GM23338 (cell line): ENCODE data around the gene ERMN. TPM values are rescaled to one million over a fixed set of nuclear protein-coding genes. Genes with fewer than 3 reads are reported as not detected.

Experiments used
- ATAC-seq: fragments of 200-7000 bp; cut with Tn5 transposase; 3 replicates; pipeline ENCODE4 v1.9.1; 2020
- DNase-seq: peaks from one replicate; pipeline ENCODE4 v3.0.0-alpha.2; 2015; ENCODE audit warnings: low spot score
- H2AFZ ChIP-seq: fragments of 200-600 bp; sonication (generic); 2 replicates; pipeline ENCODE4 v1.8.0; 2016; ENCODE audit warnings: antibody characterized with exemption, mild to moderate bottlenecking, moderate library complexity
- H3F3A ChIP-seq: fragments of 200-600 bp; sonication (generic); replicated peaks from 2 replicates; pipeline ENCODE4 v1.8.0; 2017; ENCODE audit warnings: antibody characterized with exemption, mixed run types, low read depth
- H3K27ac ChIP-seq: fragments of 200-600 bp; sonication (generic); 2 replicates; pipeline ENCODE4 v1.6.1; 2016; ENCODE audit warnings: low read depth
- H3K27me3 ChIP-seq: fragments of 200-600 bp; sonication (generic); 2 replicates; pipeline ENCODE4 v1.8.0; 2016; ENCODE audit warnings: mild to moderate bottlenecking, mixed run types, moderate library complexity; ENCODE audit not compliant: insufficient read depth
- H3K36me3 ChIP-seq: fragments of 200-600 bp; sonication (generic); 2 replicates; pipeline ENCODE4 v1.8.0; 2016; ENCODE audit warnings: mild to moderate bottlenecking; ENCODE audit not compliant: insufficient read depth
- H3K4me1 ChIP-seq: fragments of 200-600 bp; sonication (generic); 2 replicates; pipeline ENCODE4 v1.8.0; 2016; ENCODE audit warnings: mild to moderate bottlenecking, moderate library complexity; ENCODE audit not compliant: insufficient read depth
- H3K4me2 ChIP-seq: fragments of 200-600 bp; sonication (generic); 2 replicates; pipeline ENCODE4 v1.7.1; 2017; ENCODE audit warnings: mixed run types
- H3K4me3 ChIP-seq: fragments of 200-600 bp; sonication (generic); 2 replicates; pipeline ENCODE4 v1.6.1; 2016; ENCODE audit warnings: mixed run types
- H3K79me2 ChIP-seq: fragments of 200-600 bp; sonication (generic); replicated peaks from 2 replicates; pipeline ENCODE4 v1.8.0; 2017; ENCODE audit warnings: mild to moderate bottlenecking; ENCODE audit not compliant: insufficient read depth
- H3K9me2 ChIP-seq: fragments of 200-600 bp; sonication (generic); 2 replicates; pipeline ENCODE4 v1.8.0; 2017; ENCODE audit not compliant: insufficient read depth
- H4K20me1 ChIP-seq: fragments of 200-600 bp; sonication (generic); replicated peaks from 2 replicates; pipeline ENCODE4 v1.8.0; 2017; ENCODE audit warnings: mild to moderate bottlenecking; ENCODE audit not compliant: insufficient read depth
- H3K27ac Mint-ChIP-seq: 2 replicates; pipeline ENCODE4 v1.8.0; 2020; ENCODE audit warnings: inconsistent platforms, mild to moderate bottlenecking, moderate library complexity, mixed read lengths
- H3K27me3 Mint-ChIP-seq: 3 replicates; pipeline ENCODE4 v1.8.0; 2022; ENCODE audit warnings: low read depth, mild to moderate bottlenecking, moderate library complexity, mixed read lengths, inconsistent platforms; ENCODE audit not compliant: insufficient read depth, poor library complexity
- H3K36me3 Mint-ChIP-seq: 3 replicates; pipeline ENCODE4 v1.8.0; 2021; ENCODE audit warnings: low read depth, mild to moderate bottlenecking, inconsistent platforms, moderate library complexity, mixed read lengths
- H3K4me1 Mint-ChIP-seq: 3 replicates; pipeline ENCODE4 v1.8.0; 2020; ENCODE audit warnings: mild to moderate bottlenecking, inconsistent platforms, mixed read lengths
- H3K4me3 Mint-ChIP-seq: 3 replicates; pipeline ENCODE4 v1.8.0; 2021; ENCODE audit warnings: moderate library complexity, mild to moderate bottlenecking, inconsistent platforms, mixed read lengths
- H3K9me3 Mint-ChIP-seq: 3 replicates; pipeline ENCODE4 v1.8.0; 2020; ENCODE audit warnings: moderate library complexity, mild to moderate bottlenecking, inconsistent platforms, mixed read lengths
- CTCF ChIP-seq, 2 experiments: fragments of 200-600 bp in 1 of 2; sonication (generic) in 1 of 2; conservative IDR thresholded peaks; 2 replicates each; pipeline versions ENCODE4 v1.5.1 to v1.6.1; 2016 to 2017; ENCODE audit warnings: antibody characterized with exemption in 2 of 2, low read depth in 2 of 2, mild to moderate bottlenecking in 2 of 2, moderate library complexity in 1 of 2
- ETS1 ChIP-seq: IDR thresholded peaks from 2 replicates; pipeline ENCODE4 v1.6.1; 2016; ENCODE audit warnings: antibody characterized with exemption
- NANOG ChIP-seq: IDR thresholded peaks from 2 replicates; pipeline ENCODE4 v1.6.1; 2016; ENCODE audit warnings: antibody characterized with exemption, borderline replicate concordance
- POLR2AphosphoS5 ChIP-seq: IDR thresholded peaks from 2 replicates; pipeline ENCODE4 v1.6.1; 2016; ENCODE audit warnings: antibody characterized with exemption, low read depth
- REST ChIP-seq: IDR thresholded peaks from one replicate; pipeline ENCODE4 v1.6.1; 2018; ENCODE audit warnings: antibody characterized with exemption; ENCODE audit not compliant: unreplicated experiment
- ZNF114 ChIP-seq: fragments of 250-450 bp; sonication (Bioruptor Pico); IDR thresholded peaks from 2 replicates; pipeline ENCODE4 v1.5.0; 2020; ENCODE audit warnings: mild to moderate bottlenecking, moderate library complexity
- ZNF331 ChIP-seq: fragments of 250-450 bp; sonication (Bioruptor Pico); IDR thresholded peaks from 2 replicates; pipeline ENCODE4 v1.5.0; 2020; ENCODE audit warnings: low read depth, mild to moderate bottlenecking, moderate library complexity
- ZNF462 ChIP-seq: fragments of 250-450 bp; sonication (Bioruptor Pico); IDR thresholded peaks from 2 replicates; pipeline ENCODE4 v1.5.0; 2020; ENCODE audit warnings: mild to moderate bottlenecking, moderate library complexity
- polyA plus RNA-seq: library from polyadenylated mRNA; unstranded; fragments of >200 nt; fragmentation: Nextera tagmentation; extraction: Ambion mirVana; gene quantifications from 2 replicates; pipeline ENCODE4 v1.2.1, GENCODE V29; 2016
- total RNA-seq: library from RNA; depleted of rRNA; stranded (reverse); fragments of >200 nt; shearing (Covaris generic); gene quantifications from 2 replicates; pipeline ENCODE4 v1.2.3, GENCODE V29; 2014

ERMN gene
- total and polyA plus RNA-seq, 2 experiments from 2014 or later, result 0.35 to 0.44 TPM

- Histone ChIP-seq H2AFZ (no peak overlapping the region), H3K27ac (no peak overlapping the region), H3K27me3 (no peaks in the 10 kb centered on the region), H4K20me1 (no peaks in the 10 kb centered on the region), H3F3A (no peaks in the 10 kb centered on the region), H3K4me1 (no peaks in the 10 kb centered on the region), H3K36me3 (no peaks in the 10 kb centered on the region), H3K4me2 (no peak overlapping the region), H3K4me3 (no peak overlapping the region), H3K9me2 (0 out of 2 replicates have a peak, but pooled peaks cover 3% of the 10 kb centered on the region), H3K79me2 (no peaks in the 10 kb centered on the region)
- Mint-ChIP-seq H3K4me1 (no peaks in the 10 kb centered on the region), H3K36me3 (no peaks in the 10 kb centered on the region), H3K27ac (no peak overlapping the region), H3K4me3 (no peak overlapping the region), H3K27me3 (no peaks in the 10 kb centered on the region), H3K9me3 (no peaks in the 10 kb centered on the region)
- ATAC-seq, result no peak
- no peak for DNase-seq
- no peak for TF ChIP-seq CTCF (conservative IDR thresholded peaks at IDR 0.05; ENCODE audit: low read depth in 2 of 2)
- no peak for TF ChIP-seq ZNF462 (CRISPR knock-in tag)
- no peak for TF ChIP-seq ETS1
- TF ChIP-seq POLR2AphosphoS5, result no peak
- no peak for TF ChIP-seq NANOG
- no peak for TF ChIP-seq ZNF331 (CRISPR knock-in tag)
- no peak for TF ChIP-seq ZNF114 (CRISPR knock-in tag)
- no peak for TF ChIP-seq REST
Observed at GRCh38 chr2:157291018-157291417, 34.6 kb downstream of the ERMN start.
